Effector memory CD4-positive, alpha-beta T cell (primary cell): ENCODE measurements around the gene TLCD1.

Experiments
- DNase-seq, 3 donors: peaks; one replicate each; pipeline ENCODE4 v3.0.0-alpha.2; 2020
- H3K27ac ChIP-seq: 2 replicates; pipeline ENCODE4 v1.7.0; 2013; ENCODE audit warnings: mild to moderate bottlenecking, low read length, moderate library complexity; ENCODE audit not compliant: insufficient read depth, poor library complexity, severe bottlenecking
- H3K27me3 ChIP-seq: replicated peaks from 2 replicates; pipeline ENCODE4 v1.7.0; 2013; ENCODE audit warnings: mild to moderate bottlenecking, low read length; ENCODE audit not compliant: insufficient read depth, control insufficient read depth, poor library complexity, severe bottlenecking
- H3K36me3 ChIP-seq: 2 replicates; pipeline ENCODE4 v1.7.0; 2013; ENCODE audit warnings: mild to moderate bottlenecking, low read length, moderate library complexity; ENCODE audit not compliant: control insufficient read depth, insufficient read depth
- H3K4me1 ChIP-seq: 2 replicates; pipeline ENCODE4 v1.7.0; 2013; ENCODE audit warnings: low read length, mild to moderate bottlenecking; ENCODE audit not compliant: control insufficient read depth, insufficient read depth, poor library complexity, severe bottlenecking
- H3K4me3 ChIP-seq: 2 replicates; pipeline ENCODE4 v1.7.0; 2013; ENCODE audit warnings: low read length, low read depth, mild to moderate bottlenecking; ENCODE audit not compliant: insufficient read depth, poor library complexity, severe bottlenecking
- H3K9me3 ChIP-seq: 2 replicates; pipeline ENCODE4 v1.7.0; 2013; ENCODE audit warnings: mild to moderate bottlenecking, low read length, moderate library complexity; ENCODE audit not compliant: control insufficient read depth

The TLCD1 gene

DNA sequence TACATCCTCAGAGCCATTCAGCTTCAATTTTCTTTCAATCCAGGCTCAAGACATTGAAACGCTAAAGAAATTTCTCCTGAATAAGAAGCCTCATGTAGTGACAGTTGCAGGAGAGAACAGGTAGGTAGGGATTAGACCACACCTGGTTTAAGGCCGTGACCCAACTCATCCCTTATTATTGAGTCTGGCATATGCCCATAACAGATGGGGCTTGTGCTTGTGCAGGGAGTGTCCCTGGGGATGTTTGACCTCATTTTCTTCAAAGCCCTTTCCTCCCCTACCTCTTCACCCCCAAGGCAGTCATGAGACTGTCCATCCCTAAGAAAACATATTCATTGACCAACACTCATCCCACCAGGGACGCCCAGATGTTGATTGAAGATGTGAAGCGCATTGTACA is 39.7 kb downstream of the TLCD1 start:
- H3K27ac ChIP-seq, result no peak overlapping the region
- H3K9me3 ChIP-seq, result no peaks in the 10 kb centered on the region
- no peaks in the 10 kb centered on the region for H3K27me3 ChIP-seq
- no peaks in the 10 kb centered on the region for H3K4me1 ChIP-seq
- no peak overlapping the region for H3K4me3 ChIP-seq
- DNase-seq, result no peak
- peaks cover 95% of the 10 kb centered on the region for H3K36me3 ChIP-seq

DNA sequence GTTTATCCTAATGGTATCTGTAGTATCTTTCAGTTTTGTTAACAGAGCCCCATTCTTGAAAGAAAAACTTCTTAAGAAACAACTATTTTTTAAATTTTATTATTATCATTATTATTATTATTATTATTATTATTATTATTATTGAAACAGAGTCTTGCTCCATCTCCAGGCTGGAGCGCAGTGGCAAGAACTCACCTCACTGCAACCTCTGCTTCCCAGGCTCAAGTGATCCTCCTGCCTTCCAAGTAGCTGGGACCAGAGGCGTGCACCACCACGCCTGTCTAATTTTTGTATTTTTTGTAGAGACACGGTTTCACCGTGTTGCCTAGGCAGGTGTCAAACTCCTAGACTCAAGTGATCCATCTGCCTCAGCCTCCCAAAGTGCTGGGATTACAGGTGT is 40.7 kb downstream of the TLCD1 start:
- no peak overlapping the region for H3K27ac ChIP-seq
- no peak overlapping the region for H3K4me3 ChIP-seq
- no peak for DNase-seq
- H3K4me1 ChIP-seq, result no peaks in the 10 kb centered on the region
- H3K27me3 ChIP-seq, result no peaks in the 10 kb centered on the region
- H3K36me3 ChIP-seq, result peaks cover 95% of the 10 kb centered on the region
- H3K9me3 ChIP-seq, result no peaks in the 10 kb centered on the region

DNA sequence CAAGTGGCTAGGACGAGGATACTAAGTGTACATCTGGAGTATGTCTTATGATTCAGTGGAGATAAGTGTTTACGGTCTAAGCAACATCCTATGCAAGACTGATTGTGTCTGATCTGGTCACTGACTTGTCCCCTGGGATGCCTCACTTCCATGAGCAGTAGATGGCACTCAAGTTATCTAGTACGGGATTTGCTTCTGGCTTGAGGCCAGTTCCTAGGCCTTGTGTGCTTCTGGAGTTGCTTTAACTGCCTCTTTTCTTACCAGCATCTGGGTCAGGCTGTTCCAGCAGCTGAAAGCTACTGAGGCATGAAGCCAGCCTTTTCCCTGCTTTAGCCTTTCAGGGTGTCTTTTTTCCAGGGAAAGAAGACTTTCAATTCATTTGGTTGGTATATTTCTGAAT is 41.1 kb downstream of the TLCD1 start:
- no peak for DNase-seq
- H3K27me3 ChIP-seq, result no peaks in the 10 kb centered on the region
- H3K9me3 ChIP-seq, result no peaks in the 10 kb centered on the region
- H3K27ac ChIP-seq, result no peak overlapping the region
- no peaks in the 10 kb centered on the region for H3K4me1 ChIP-seq
- no peak overlapping the region for H3K4me3 ChIP-seq
- H3K36me3 ChIP-seq, result peaks cover 91% of the 10 kb centered on the region

DNA sequence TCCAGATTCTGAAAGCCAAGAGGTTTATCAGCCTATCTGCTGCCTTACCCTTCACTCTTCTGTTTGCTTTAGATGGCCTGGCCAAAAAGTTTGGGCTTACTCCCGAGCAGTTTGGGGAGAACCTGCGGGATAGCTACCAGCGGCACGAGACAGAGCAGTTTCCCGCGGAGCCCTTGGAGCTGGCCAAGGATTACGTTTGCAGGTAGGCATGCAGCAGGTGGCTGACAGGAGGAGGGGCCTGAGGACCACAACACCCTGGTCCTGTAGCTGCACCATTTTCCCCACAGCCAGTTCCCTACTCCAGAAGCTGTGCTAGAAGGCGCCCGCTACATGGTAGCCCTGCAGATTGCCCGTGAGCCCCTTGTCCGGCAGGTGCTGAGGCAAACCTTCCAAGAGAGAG is 43.4 kb downstream of the TLCD1 start:
- DNase-seq, result no peak
- H3K27me3 ChIP-seq, result no peaks in the 10 kb centered on the region
- H3K9me3 ChIP-seq, result no peaks in the 10 kb centered on the region

DNA sequence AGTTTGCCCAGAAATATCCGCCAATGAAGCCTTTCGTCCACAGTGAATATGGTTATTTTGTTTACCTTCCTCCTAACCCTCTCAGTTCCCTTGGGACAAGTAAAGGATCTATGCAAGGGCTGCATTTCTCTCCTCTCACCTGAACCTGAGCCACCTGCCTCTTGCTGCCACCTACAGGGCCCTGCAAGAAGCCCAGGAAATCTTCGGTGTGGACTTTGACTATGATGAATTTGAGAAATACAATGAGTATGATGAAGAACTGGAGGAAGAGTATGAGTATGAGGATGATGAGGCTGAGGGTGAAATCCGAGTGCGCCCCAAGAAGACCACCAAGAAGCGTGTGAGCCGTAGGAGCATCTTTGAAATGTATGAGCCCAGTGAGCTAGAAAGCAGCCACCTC is 50.1 kb downstream of the TLCD1 start:
- Histone ChIP-seq H3K4me1 (no peaks in the 10 kb centered on the region), H3K9me3 (no peaks in the 10 kb centered on the region), H3K4me3 (no peak overlapping the region), H3K36me3 (peaks cover 95% of the 10 kb centered on the region), H3K27me3 (no peaks in the 10 kb centered on the region), H3K27ac (no peak overlapping the region)
- DNase-seq, result no peak

More for the DNA sequence above, 43.4 kb downstream of the TLCD1 start:
- Histone ChIP-seq H3K27ac (no peak overlapping the region), H3K36me3 (peaks cover 90% of the 10 kb centered on the region), H3K4me3 (no peak overlapping the region), H3K4me1 (no peaks in the 10 kb centered on the region)

DNA sequence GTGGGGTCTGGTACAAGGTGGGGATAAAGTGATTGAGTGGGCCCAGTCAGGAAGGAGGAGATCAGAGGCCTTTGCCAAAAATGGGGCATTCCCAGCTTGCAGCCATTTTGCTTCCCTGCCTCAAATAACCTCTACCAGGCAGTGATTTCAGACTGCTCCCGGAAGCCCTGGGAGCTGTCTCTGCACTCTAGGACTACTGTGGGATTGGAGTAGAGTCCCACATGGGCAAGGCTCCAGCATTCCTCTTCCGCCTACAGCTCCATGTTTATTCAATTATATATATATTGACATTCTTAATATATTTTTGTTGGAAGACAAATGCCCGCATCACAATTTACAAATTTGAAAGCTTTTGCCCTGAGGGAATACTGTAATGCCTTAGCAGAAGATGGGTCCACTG is 50.5 kb downstream of the TLCD1 start:
- Histone ChIP-seq H3K9me3 (no peaks in the 10 kb centered on the region), H3K27me3 (no peaks in the 10 kb centered on the region), H3K36me3 (peaks cover 93% of the 10 kb centered on the region), H3K4me1 (no peaks in the 10 kb centered on the region), H3K4me3 (no peak overlapping the region), H3K27ac (no peak overlapping the region)
- no peak for DNase-seq
